HUES6 (cell line): ENCODE data around the gene PTPRD.

Experiments used
- H3K27ac ChIP-seq: 2 replicates; pipeline ENCODE4 v1.7.0; 2013; ENCODE audit warnings: low read depth, mild to moderate bottlenecking, low read length, inconsistent platforms
- H3K27me3 ChIP-seq: 2 replicates; pipeline ENCODE4 v1.6.1; 2013; ENCODE audit warnings: low read length; ENCODE audit not compliant: control insufficient read depth, insufficient read depth
- H3K36me3 ChIP-seq: 2 replicates; pipeline ENCODE4 v1.6.1; 2013; ENCODE audit warnings: low read length; ENCODE audit not compliant: control insufficient read depth, insufficient read depth
- H3K4me1 ChIP-seq: 2 replicates; pipeline ENCODE4 v1.6.1; 2013; ENCODE audit warnings: low read length; ENCODE audit not compliant: control insufficient read depth, insufficient read depth
- H3K4me3 ChIP-seq: 2 replicates; pipeline ENCODE4 v1.5.1; 2013; ENCODE audit warnings: low read depth, low read length
- H3K9ac ChIP-seq: one replicate; pipeline ENCODE4 v1.6.1; 2013; ENCODE audit warnings: mild to moderate bottlenecking, low read length
- H3K9me3 ChIP-seq: 2 replicates; pipeline ENCODE4 v1.6.1; 2013; ENCODE audit warnings: low read depth, low read length; ENCODE audit not compliant: control insufficient read depth, insufficient read depth

The PTPRD gene

DNA sequence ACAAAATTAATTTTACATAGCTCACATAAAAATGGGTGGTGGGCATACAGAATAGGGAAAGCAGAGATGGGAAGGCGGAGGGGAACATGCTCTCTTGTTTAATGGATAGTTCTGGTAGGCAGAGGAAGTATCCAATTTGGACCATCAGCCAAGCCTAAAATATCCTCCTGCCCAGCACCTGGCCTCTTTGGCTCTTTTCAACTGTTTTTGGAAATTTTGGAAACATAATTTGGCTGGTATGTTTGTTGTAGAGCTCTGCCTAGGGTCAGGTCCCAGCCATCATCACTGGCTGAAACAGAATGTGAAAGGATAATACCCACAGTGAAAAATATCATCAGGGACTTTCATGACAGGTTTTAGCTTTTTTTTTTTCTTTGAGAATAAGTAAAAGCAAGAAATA, 2345.9 kb downstream of the PTPRD start:
- no peak overlapping the region for H3K4me3 ChIP-seq
- peaks cover 10% of the 10 kb centered on the region for H3K4me1 ChIP-seq
- no peaks in the 10 kb centered on the region for H3K27me3 ChIP-seq
- H3K36me3 ChIP-seq, result no peaks in the 10 kb centered on the region
- no peaks in the 10 kb centered on the region for H3K9me3 ChIP-seq
- no peak overlapping the region for H3K9ac ChIP-seq
- H3K27ac ChIP-seq, result no peak overlapping the region

DNA sequence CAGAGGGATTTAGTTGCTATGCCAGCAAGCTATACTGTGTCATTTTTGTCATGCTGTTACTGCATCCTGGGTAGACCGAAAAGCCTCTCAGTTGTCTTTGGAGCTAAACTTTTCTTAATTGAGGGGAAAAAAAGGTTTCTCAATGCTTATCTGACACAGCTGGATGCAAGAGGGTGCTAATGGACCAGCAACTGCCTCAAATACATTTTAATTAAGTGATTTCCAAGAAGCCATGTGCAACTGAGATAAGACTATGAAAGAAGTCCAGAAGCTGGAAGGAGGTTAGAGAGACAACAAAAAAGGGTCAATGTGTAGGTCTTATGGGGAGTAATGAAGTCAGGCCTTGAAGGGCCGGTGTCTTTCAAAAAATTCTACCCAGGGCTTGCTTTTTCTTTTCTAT, 2347.5 kb downstream of the PTPRD start:
- no peak overlapping the region for H3K27ac ChIP-seq
- no peaks in the 10 kb centered on the region for H3K9me3 ChIP-seq
- no peaks in the 10 kb centered on the region for H3K36me3 ChIP-seq

More for the DNA sequence above, 2347.5 kb downstream of the PTPRD start:
- H3K4me1 ChIP-seq, result peaks cover 13% of the 10 kb centered on the region
- H3K27me3 ChIP-seq, result no peaks in the 10 kb centered on the region
- H3K4me3 ChIP-seq, result no peak overlapping the region
- no peak overlapping the region for H3K9ac ChIP-seq
